Endothelial cell of umbilical vein (primary cell): ENCODE results near the gene CEACAM4. TPM values are rescaled to one million over a fixed set of nuclear protein-coding genes. Genes with fewer than 3 reads are reported as not detected.

Experiments used
- BruUV-seq: library from RNA; stranded (reverse); fragments of 400-500 nt; replicated peaks from 2 replicates; lab custom pipeline; 2021; lab: Mats Ljungman, UMichigan
- CTCF ChIA-PET: fragments of 300-600, 350-600 bp; sonication (Branson Sonifier 250); formaldehyde crosslinking; loops from one replicate; lab custom pipeline; 2021; ENCODE audit warnings: antibody characterized with exemption, inconsistent platforms; lab: Charles Lee
- POLR2A ChIA-PET: fragments of 300-600, 350-600 bp; sonication (Branson Sonifier 250); formaldehyde crosslinking; loops from one replicate; lab custom pipeline; 2021; ENCODE audit warnings: antibody characterized with exemption, inconsistent platforms; lab: Charles Lee
- DNase-seq: peaks from one replicate; pipeline ENCODE4 v3.0.0-alpha.2; 2011; ENCODE audit warnings: low read depth, low spot score
- FAIRE-seq: peaks from 2 replicates; lab custom pipeline; 2011; peaks lifted over from hg19 to GRCh38; lab: Jason Lieb, UNC
- H2AFZ ChIP-seq: 2 replicates; pipeline ENCODE4 v1.6.0; 2012; ENCODE audit warnings: low read depth, low read length, control low read depth, inconsistent platforms
- H3K27ac ChIP-seq: 2 replicates; pipeline ENCODE4 v1.5.1; 2011; ENCODE audit warnings: low read depth, mild to moderate bottlenecking, control low read depth, low read length, moderate library complexity; ENCODE audit not compliant: insufficient read depth
- H3K27me3 ChIP-seq, 2 experiments: 2 replicates each; pipeline versions ENCODE4 v1.6.0 to v1.6.1; 2011; ENCODE audit warnings: low read length in 2 of 2, mixed read lengths in 1 of 2; ENCODE audit not compliant: control insufficient read depth in 2 of 2, insufficient read depth in 2 of 2
- H3K36me3 ChIP-seq, 2 experiments: 2 replicates in 1 of 2; 3 replicates in 1 of 2; pipeline ENCODE4 v1.5.1; 2011; ENCODE audit warnings: low read length in 2 of 2, mild to moderate bottlenecking in 1 of 2, moderate library complexity in 1 of 2; ENCODE audit not compliant: control insufficient read depth in 2 of 2, insufficient read depth in 2 of 2; ENCODE audit errors: extremely low read depth in 1 of 2
- H3K4me1 ChIP-seq: 3 replicates; pipeline ENCODE4 v1.5.1; 2011; ENCODE audit warnings: mild to moderate bottlenecking, low read length; ENCODE audit not compliant: control insufficient read depth, insufficient read depth; ENCODE audit errors: extremely low read depth
- H3K4me2 ChIP-seq: 2 replicates; pipeline ENCODE4 v1.6.1; 2011; ENCODE audit warnings: low read length, control low read depth, mixed read lengths; ENCODE audit not compliant: insufficient read depth
- H3K4me3 ChIP-seq, 3 experiments: fragments of 200-600 bp in 1 of 3; sonication (generic), shearing (Covaris generic) in 1 of 3; replicated peaks in 1 of 3; 2 replicates each; pipeline ENCODE4 v1.5.1; 2011 to 2016; ENCODE audit warnings: control low read depth in 3 of 3, low read length in 3 of 3, mild to moderate bottlenecking in 2 of 3, inconsistent platforms in 1 of 3, low read depth in 1 of 3, moderate library complexity in 1 of 3; ENCODE audit not compliant: insufficient read depth in 1 of 3
- H3K79me2 ChIP-seq: 2 replicates; pipeline ENCODE4 v1.6.0; 2012; ENCODE audit warnings: low read length, inconsistent platforms; ENCODE audit not compliant: control insufficient read depth, insufficient read depth
- H3K9ac ChIP-seq: replicated peaks from 2 replicates; pipeline ENCODE3; 2011; ENCODE audit warnings: low read length, control low read depth; ENCODE audit not compliant: insufficient read depth; ENCODE audit errors: extremely low read depth
- H3K9me1 ChIP-seq: replicated peaks from 3 replicates; pipeline ENCODE4 v1.6.0; 2011; ENCODE audit warnings: mild to moderate bottlenecking, low read length; ENCODE audit not compliant: control insufficient read depth, insufficient read depth; ENCODE audit errors: extremely low read depth
- H3K9me3 ChIP-seq: replicated peaks from 2 replicates; pipeline ENCODE4 v1.5.1; 2012; ENCODE audit warnings: low read length, inconsistent platforms; ENCODE audit not compliant: control insufficient read depth, insufficient read depth
- H4K20me1 ChIP-seq: replicated peaks from 2 replicates; pipeline ENCODE3; 2011; ENCODE audit warnings: mild to moderate bottlenecking, low read length; ENCODE audit not compliant: control insufficient read depth, insufficient read depth; ENCODE audit errors: extremely low read depth
- EZH2 ChIP-seq: IDR thresholded peaks from 2 replicates; pipeline ENCODE4 v1.6.1; 2012; ENCODE audit warnings: borderline replicate concordance, low read depth, mild to moderate bottlenecking, moderate library complexity, low read length, inconsistent platforms; ENCODE audit not compliant: severe bottlenecking
- FOS ChIP-seq: IDR thresholded peaks from 2 replicates; pipeline ENCODE4 v1.6.1; 2011; ENCODE audit warnings: mild to moderate bottlenecking, low read length, moderate library complexity, borderline replicate concordance; ENCODE audit not compliant: insufficient read depth
- GATA2 ChIP-seq: IDR thresholded peaks from 2 replicates; pipeline ENCODE4 v1.7.0; 2011; ENCODE audit warnings: low read depth, mild to moderate bottlenecking, moderate library complexity, mixed read lengths, low read length; ENCODE audit not compliant: insufficient read length, insufficient read depth
- JUN ChIP-seq: IDR thresholded peaks from 2 replicates; pipeline ENCODE4 v1.6.1; 2011; ENCODE audit warnings: borderline replicate concordance, low read depth; ENCODE audit not compliant: insufficient read length, insufficient read depth
- MAX ChIP-seq: IDR thresholded peaks from 2 replicates; pipeline ENCODE4 v1.6.1; 2011; ENCODE audit not compliant: insufficient read depth, insufficient read length
- MYC ChIP-seq: IDR thresholded peaks from one replicate; pipeline ENCODE4 v1.6.1; 2011; ENCODE audit warnings: mild to moderate bottlenecking, low read depth, low read length
- POLR2A ChIP-seq: IDR thresholded peaks from 2 replicates; pipeline ENCODE4 v1.6.1; 2012; ENCODE audit warnings: low read depth, mild to moderate bottlenecking, control low read depth, low read length
- POLR2AphosphoS5 ChIP-seq: IDR thresholded peaks from 2 replicates; pipeline ENCODE4 v1.6.1; 2012; ENCODE audit warnings: low read depth, mild to moderate bottlenecking, control low read depth, low read length, moderate library complexity; ENCODE audit not compliant: insufficient read depth
- dilution Hi-C: fragments of 300-500 bp; cut with MboI; formaldehyde crosslinking; loops from one replicate; pipeline ENCODE4 v1.15.0; 2019; ENCODE audit warnings: low sequenced_read_pairs; ENCODE audit not compliant: extremely low pct_ligation_motif_present
- intact Hi-C: fragments of 100-400 bp; cut with micrococcal nuclease; formaldehyde crosslinking; loops from one replicate; pipeline ENCODE4 v1.10.0; 2022
- polyA plus RNA-seq, 4 experiments: library from polyadenylated mRNA; depleted of rRNA in 3 of 4; stranded (reverse) in 3 of 4; unstranded in 1 of 4; fragments of >200 nt; gene quantifications; 2 replicates each; pipeline versions ENCODE4 v1.2.1 to v1.2.3, GENCODE V29; 2011 to 2012; ENCODE audit warnings: missing spikeins in 1 of 4
- total RNA-seq: library from RNA; stranded (reverse); gene quantifications from 2 replicates; pipeline ENCODE4 v1.2.3, GENCODE V29; 2021
- TF ChIP-seq, protein P1 (sequence below), 2 donors: IDR thresholded peaks; 1 replicate in 1 of 2; 2 replicates in 1 of 2; pipeline ENCODE4 v1.5.1; 2011; ENCODE audit warnings: low read length in 2 of 2, mild to moderate bottlenecking in 2 of 2, moderate library complexity in 2 of 2, control low read depth in 1 of 2, inconsistent platforms in 1 of 2, low read depth in 1 of 2; ENCODE audit not compliant: insufficient read depth in 1 of 2; ENCODE audit errors: extremely low read depth in 1 of 2

Gene CEACAM4
- total and polyA plus RNA-seq, 2 donors (not counting 3 experiments of a cell fraction or from before 2014, with no cell fraction given): not detected

GRCh38 chr19:41624937-41625336 lies 1.9 kb downstream of the CEACAM4 start:
- H3K9me1 ChIP-seq: no peaks in the 10 kb centered on the region
- FAIRE-seq (no peak), DNase-seq (no peak)
- dilution Hi-C loops: no loop called here
- no peak overlapping the region for H3K27ac ChIP-seq
- no TSS peak for BruUV-seq
- H4K20me1 ChIP-seq: no peaks in the 10 kb centered on the region
- H3K9me3 ChIP-seq: no peaks in the 10 kb centered on the region
- H3K27me3 ChIP-seq: peaks cover 0 to 2% of the 10 kb centered on the region in 2 experiments
- no peak overlapping the region for H2AFZ ChIP-seq
- H3K4me3 ChIP-seq: no peak overlapping the region
- ChIA-PET CTCF (no interaction called here), POLR2A (no interaction called here)
- H3K4me1 ChIP-seq: no peaks in the 10 kb centered on the region
- H3K9ac ChIP-seq: no peak overlapping the region
- TF ChIP-seq, protein P1, sequence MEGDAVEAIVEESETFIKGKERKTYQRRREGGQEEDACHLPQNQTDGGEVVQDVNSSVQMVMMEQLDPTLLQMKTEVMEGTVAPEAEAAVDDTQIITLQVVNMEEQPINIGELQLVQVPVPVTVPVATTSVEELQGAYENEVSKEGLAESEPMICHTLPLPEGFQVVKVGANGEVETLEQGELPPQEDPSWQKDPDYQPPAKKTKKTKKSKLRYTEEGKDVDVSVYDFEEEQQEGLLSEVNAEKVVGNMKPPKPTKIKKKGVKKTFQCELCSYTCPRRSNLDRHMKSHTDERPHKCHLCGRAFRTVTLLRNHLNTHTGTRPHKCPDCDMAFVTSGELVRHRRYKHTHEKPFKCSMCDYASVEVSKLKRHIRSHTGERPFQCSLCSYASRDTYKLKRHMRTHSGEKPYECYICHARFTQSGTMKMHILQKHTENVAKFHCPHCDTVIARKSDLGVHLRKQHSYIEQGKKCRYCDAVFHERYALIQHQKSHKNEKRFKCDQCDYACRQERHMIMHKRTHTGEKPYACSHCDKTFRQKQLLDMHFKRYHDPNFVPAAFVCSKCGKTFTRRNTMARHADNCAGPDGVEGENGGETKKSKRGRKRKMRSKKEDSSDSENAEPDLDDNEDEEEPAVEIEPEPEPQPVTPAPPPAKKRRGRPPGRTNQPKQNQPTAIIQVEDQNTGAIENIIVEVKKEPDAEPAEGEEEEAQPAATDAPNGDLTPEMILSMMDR (IDR thresholded peaks at IDR 0.05; ENCODE audit: extremely low read depth in 1 of 2, insufficient read depth in 1 of 2, low read depth in 1 of 2, low read length in 2 of 2): no peak
- TF ChIP-seq POLR2AphosphoS5 (no peak), POLR2A (no peak), JUN (no peak), MAX (no peak), FOS (no peak), GATA2 (no peak), MYC (no peak), EZH2 (no peak)
- no peaks in the 10 kb centered on the region for H3K36me3 ChIP-seq
- intact Hi-C loops: no loop called here
- H3K4me2 ChIP-seq: no peak overlapping the region
- H3K79me2 ChIP-seq: no peaks in the 10 kb centered on the region
